Endothelial cell of umbilical vein (primary cell): Measurements from ENCODE around the gene FYB1. TPM values are rescaled to one million over a fixed set of nuclear protein-coding genes. Genes with fewer than 3 reads are reported as not detected.

Experiments used
- BruUV-seq: library from RNA; stranded (reverse); fragments of 400-500 nt; replicated peaks from 2 replicates; lab custom pipeline; 2021; lab: Mats Ljungman, UMichigan
- CTCF ChIA-PET: fragments of 300-600, 350-600 bp; sonication (Branson Sonifier 250); formaldehyde crosslinking; loops from one replicate; lab custom pipeline; 2021; ENCODE audit warnings: antibody characterized with exemption, inconsistent platforms; lab: Charles Lee
- POLR2A ChIA-PET: fragments of 300-600, 350-600 bp; sonication (Branson Sonifier 250); formaldehyde crosslinking; loops from one replicate; lab custom pipeline; 2021; ENCODE audit warnings: antibody characterized with exemption, inconsistent platforms; lab: Charles Lee
- DNase-seq: peaks from one replicate; pipeline ENCODE4 v3.0.0-alpha.2; 2011; ENCODE audit warnings: low read depth, low spot score
- FAIRE-seq: peaks from 2 replicates; lab custom pipeline; 2011; peaks lifted over from hg19 to GRCh38; lab: Jason Lieb, UNC
- H2AFZ ChIP-seq: 2 replicates; pipeline ENCODE4 v1.6.0; 2012; ENCODE audit warnings: low read depth, low read length, control low read depth, inconsistent platforms
- H3K27ac ChIP-seq: 2 replicates; pipeline ENCODE4 v1.5.1; 2011; ENCODE audit warnings: low read depth, mild to moderate bottlenecking, control low read depth, low read length, moderate library complexity; ENCODE audit not compliant: insufficient read depth
- H3K27me3 ChIP-seq, 2 experiments: 2 replicates each; pipeline versions ENCODE4 v1.6.0 to v1.6.1; 2011; ENCODE audit warnings: low read length in 2 of 2, mixed read lengths in 1 of 2; ENCODE audit not compliant: control insufficient read depth in 2 of 2, insufficient read depth in 2 of 2
- H3K36me3 ChIP-seq, 2 experiments: 2 replicates in 1 of 2; 3 replicates in 1 of 2; pipeline ENCODE4 v1.5.1; 2011; ENCODE audit warnings: low read length in 2 of 2, mild to moderate bottlenecking in 1 of 2, moderate library complexity in 1 of 2; ENCODE audit not compliant: control insufficient read depth in 2 of 2, insufficient read depth in 2 of 2; ENCODE audit errors: extremely low read depth in 1 of 2
- H3K4me1 ChIP-seq: 3 replicates; pipeline ENCODE4 v1.5.1; 2011; ENCODE audit warnings: mild to moderate bottlenecking, low read length; ENCODE audit not compliant: control insufficient read depth, insufficient read depth; ENCODE audit errors: extremely low read depth
- H3K4me2 ChIP-seq: 2 replicates; pipeline ENCODE4 v1.6.1; 2011; ENCODE audit warnings: low read length, control low read depth, mixed read lengths; ENCODE audit not compliant: insufficient read depth
- H3K4me3 ChIP-seq, 3 experiments: fragments of 200-600 bp in 1 of 3; sonication (generic), shearing (Covaris generic) in 1 of 3; replicated peaks in 1 of 3; 2 replicates each; pipeline ENCODE4 v1.5.1; 2011 to 2016; ENCODE audit warnings: control low read depth in 3 of 3, low read length in 3 of 3, mild to moderate bottlenecking in 2 of 3, inconsistent platforms in 1 of 3, low read depth in 1 of 3, moderate library complexity in 1 of 3; ENCODE audit not compliant: insufficient read depth in 1 of 3
- H3K79me2 ChIP-seq: 2 replicates; pipeline ENCODE4 v1.6.0; 2012; ENCODE audit warnings: low read length, inconsistent platforms; ENCODE audit not compliant: control insufficient read depth, insufficient read depth
- H3K9ac ChIP-seq: replicated peaks from 2 replicates; pipeline ENCODE3; 2011; ENCODE audit warnings: low read length, control low read depth; ENCODE audit not compliant: insufficient read depth; ENCODE audit errors: extremely low read depth
- H3K9me1 ChIP-seq: replicated peaks from 3 replicates; pipeline ENCODE4 v1.6.0; 2011; ENCODE audit warnings: mild to moderate bottlenecking, low read length; ENCODE audit not compliant: control insufficient read depth, insufficient read depth; ENCODE audit errors: extremely low read depth
- H3K9me3 ChIP-seq: replicated peaks from 2 replicates; pipeline ENCODE4 v1.5.1; 2012; ENCODE audit warnings: low read length, inconsistent platforms; ENCODE audit not compliant: control insufficient read depth, insufficient read depth
- H4K20me1 ChIP-seq: replicated peaks from 2 replicates; pipeline ENCODE3; 2011; ENCODE audit warnings: mild to moderate bottlenecking, low read length; ENCODE audit not compliant: control insufficient read depth, insufficient read depth; ENCODE audit errors: extremely low read depth
- CTCF ChIP-seq, 2 donors: IDR thresholded peaks; 1 replicate in 1 of 2; 2 replicates in 1 of 2; pipeline ENCODE4 v1.5.1; 2011; ENCODE audit warnings: low read length in 2 of 2, mild to moderate bottlenecking in 2 of 2, moderate library complexity in 2 of 2, control low read depth in 1 of 2, inconsistent platforms in 1 of 2, low read depth in 1 of 2; ENCODE audit not compliant: insufficient read depth in 1 of 2; ENCODE audit errors: extremely low read depth in 1 of 2
- EZH2 ChIP-seq: IDR thresholded peaks from 2 replicates; pipeline ENCODE4 v1.6.1; 2012; ENCODE audit warnings: borderline replicate concordance, low read depth, mild to moderate bottlenecking, moderate library complexity, low read length, inconsistent platforms; ENCODE audit not compliant: severe bottlenecking
- FOS ChIP-seq: IDR thresholded peaks from 2 replicates; pipeline ENCODE4 v1.6.1; 2011; ENCODE audit warnings: mild to moderate bottlenecking, low read length, moderate library complexity, borderline replicate concordance; ENCODE audit not compliant: insufficient read depth
- GATA2 ChIP-seq: IDR thresholded peaks from 2 replicates; pipeline ENCODE4 v1.7.0; 2011; ENCODE audit warnings: low read depth, mild to moderate bottlenecking, moderate library complexity, mixed read lengths, low read length; ENCODE audit not compliant: insufficient read length, insufficient read depth
- JUN ChIP-seq: IDR thresholded peaks from 2 replicates; pipeline ENCODE4 v1.6.1; 2011; ENCODE audit warnings: borderline replicate concordance, low read depth; ENCODE audit not compliant: insufficient read length, insufficient read depth
- MYC ChIP-seq: IDR thresholded peaks from one replicate; pipeline ENCODE4 v1.6.1; 2011; ENCODE audit warnings: mild to moderate bottlenecking, low read depth, low read length
- POLR2A ChIP-seq: IDR thresholded peaks from 2 replicates; pipeline ENCODE4 v1.6.1; 2012; ENCODE audit warnings: low read depth, mild to moderate bottlenecking, control low read depth, low read length
- POLR2AphosphoS5 ChIP-seq: IDR thresholded peaks from 2 replicates; pipeline ENCODE4 v1.6.1; 2012; ENCODE audit warnings: low read depth, mild to moderate bottlenecking, control low read depth, low read length, moderate library complexity; ENCODE audit not compliant: insufficient read depth
- dilution Hi-C: fragments of 300-500 bp; cut with MboI; formaldehyde crosslinking; loops from one replicate; pipeline ENCODE4 v1.15.0; 2019; ENCODE audit warnings: low sequenced_read_pairs; ENCODE audit not compliant: extremely low pct_ligation_motif_present
- intact Hi-C: fragments of 100-400 bp; cut with micrococcal nuclease; formaldehyde crosslinking; loops from one replicate; pipeline ENCODE4 v1.10.0; 2022
- polyA plus RNA-seq, 4 experiments: library from polyadenylated mRNA; depleted of rRNA in 3 of 4; stranded (reverse) in 3 of 4; unstranded in 1 of 4; fragments of >200 nt; gene quantifications; 2 replicates each; pipeline versions ENCODE4 v1.2.1 to v1.2.3, GENCODE V29; 2011 to 2012; ENCODE audit warnings: missing spikeins in 1 of 4
- total RNA-seq: library from RNA; stranded (reverse); gene quantifications from 2 replicates; pipeline ENCODE4 v1.2.3, GENCODE V29; 2021
- TF ChIP-seq, protein P1 (sequence below): IDR thresholded peaks from 2 replicates; pipeline ENCODE4 v1.6.1; 2011; ENCODE audit not compliant: insufficient read depth, insufficient read length

Gene FYB1
- total and polyA plus RNA-seq, 2 donors (not counting 3 experiments of a cell fraction or from before 2014, with no cell fraction given), result 0.44 TPM; not detected in 1

DNA sequence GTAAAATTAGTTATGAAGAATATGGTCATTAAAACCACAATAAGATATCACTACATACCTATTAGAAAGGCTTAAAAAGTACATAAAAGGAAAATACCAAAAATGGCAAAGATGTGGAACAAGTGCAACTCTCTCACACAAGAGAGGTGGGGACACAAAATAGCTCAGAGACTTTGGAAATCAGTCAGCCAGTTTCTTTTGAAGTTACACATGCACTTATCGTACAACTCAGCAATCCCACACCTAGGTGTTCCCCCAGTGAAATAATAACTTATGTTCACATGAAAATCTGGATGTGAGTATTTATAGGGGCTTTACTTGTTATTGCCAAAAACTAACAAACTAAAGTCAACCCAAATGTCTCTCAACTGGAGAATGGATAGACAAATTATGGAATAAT, 135.4 kb downstream of the FYB1 start:
- dilution Hi-C loops, result no loop called here
- H3K27ac ChIP-seq, result no peak overlapping the region
- no peaks in the 10 kb centered on the region for H3K9me3 ChIP-seq
- no peaks in the 10 kb centered on the region for H3K36me3 ChIP-seq
- no TSS peak for BruUV-seq
- peaks cover 9% of the 10 kb centered on the region for H3K4me1 ChIP-seq
- no peak overlapping the region for H3K4me3 ChIP-seq
- no peak for FAIRE-seq
- no peaks in the 10 kb centered on the region for H3K27me3 ChIP-seq
- H2AFZ ChIP-seq, result no peak overlapping the region
- intact Hi-C loops, result no loop called here
- POLR2A ChIA-PET, result no interaction called here
- CTCF ChIA-PET, result interaction anchor here (1.0 kb wide), 1 partner anchor 17 kb away, joined by 4 read pairs; no protein-coding TSS in a partner anchor
- no peaks in the 10 kb centered on the region for H3K79me2 ChIP-seq
- H3K9me1 ChIP-seq, result no peaks in the 10 kb centered on the region
- H3K9ac ChIP-seq, result no peak overlapping the region
- TF ChIP-seq JUN (no peak), POLR2AphosphoS5 (no peak), GATA2 (no peak), FOS (no peak), CTCF (IDR thresholded peaks at IDR 0.05; ENCODE audit: extremely low read depth in 1 of 2, insufficient read depth in 1 of 2, low read depth in 1 of 2, low read length in 2 of 2) (no peak), MYC (no peak), EZH2 (no peak), POLR2A (no peak)
- TF ChIP-seq, protein P1, sequence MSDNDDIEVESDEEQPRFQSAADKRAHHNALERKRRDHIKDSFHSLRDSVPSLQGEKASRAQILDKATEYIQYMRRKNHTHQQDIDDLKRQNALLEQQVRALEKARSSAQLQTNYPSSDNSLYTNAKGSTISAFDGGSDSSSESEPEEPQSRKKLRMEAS, result no peak
- no peak for DNase-seq
- no peak overlapping the region for H3K4me2 ChIP-seq
- H4K20me1 ChIP-seq, result no peaks in the 10 kb centered on the region
